ENCODE measurements around the gene CCDC85A.

The CCDC85A gene

DNA sequence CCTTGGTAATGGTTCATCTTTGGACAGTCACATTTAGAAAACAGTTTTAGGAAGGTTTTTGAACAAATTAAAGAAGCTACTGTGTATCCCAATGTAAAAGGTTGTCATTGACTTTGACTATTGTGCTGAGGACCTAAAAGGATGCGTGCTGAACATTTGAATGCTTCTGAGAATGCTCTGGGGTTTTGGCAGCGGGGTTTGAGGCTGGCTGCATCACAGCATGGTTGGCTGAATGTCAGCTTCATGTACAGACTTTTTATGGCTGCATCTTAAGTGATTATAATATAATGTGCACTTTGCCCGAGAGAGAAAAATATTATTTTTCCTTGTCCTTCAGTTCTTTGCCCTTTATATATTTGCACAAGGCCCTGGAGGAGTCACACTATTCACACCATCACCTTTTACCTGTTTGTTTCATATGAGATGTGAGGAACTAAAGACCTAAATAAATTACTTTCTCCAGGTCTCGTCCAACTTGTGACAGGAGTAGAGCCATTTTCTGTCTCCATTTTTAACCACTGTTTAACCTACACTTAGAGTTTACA lies 125.9 kb downstream of the CCDC85A start:
- no peak overlapping the region for H3K4me3 ChIP-seq (ENCODE audit: low read depth, low read length)
- no peak for DNase-seq (ENCODE audit: low read depth)
- TF ChIP-seq, protein P1, sequence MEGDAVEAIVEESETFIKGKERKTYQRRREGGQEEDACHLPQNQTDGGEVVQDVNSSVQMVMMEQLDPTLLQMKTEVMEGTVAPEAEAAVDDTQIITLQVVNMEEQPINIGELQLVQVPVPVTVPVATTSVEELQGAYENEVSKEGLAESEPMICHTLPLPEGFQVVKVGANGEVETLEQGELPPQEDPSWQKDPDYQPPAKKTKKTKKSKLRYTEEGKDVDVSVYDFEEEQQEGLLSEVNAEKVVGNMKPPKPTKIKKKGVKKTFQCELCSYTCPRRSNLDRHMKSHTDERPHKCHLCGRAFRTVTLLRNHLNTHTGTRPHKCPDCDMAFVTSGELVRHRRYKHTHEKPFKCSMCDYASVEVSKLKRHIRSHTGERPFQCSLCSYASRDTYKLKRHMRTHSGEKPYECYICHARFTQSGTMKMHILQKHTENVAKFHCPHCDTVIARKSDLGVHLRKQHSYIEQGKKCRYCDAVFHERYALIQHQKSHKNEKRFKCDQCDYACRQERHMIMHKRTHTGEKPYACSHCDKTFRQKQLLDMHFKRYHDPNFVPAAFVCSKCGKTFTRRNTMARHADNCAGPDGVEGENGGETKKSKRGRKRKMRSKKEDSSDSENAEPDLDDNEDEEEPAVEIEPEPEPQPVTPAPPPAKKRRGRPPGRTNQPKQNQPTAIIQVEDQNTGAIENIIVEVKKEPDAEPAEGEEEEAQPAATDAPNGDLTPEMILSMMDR (IDR thresholded peaks at IDR 0.05; ENCODE audit: control insufficient read depth, extremely low read depth, insufficient read depth): no peak

DNA sequence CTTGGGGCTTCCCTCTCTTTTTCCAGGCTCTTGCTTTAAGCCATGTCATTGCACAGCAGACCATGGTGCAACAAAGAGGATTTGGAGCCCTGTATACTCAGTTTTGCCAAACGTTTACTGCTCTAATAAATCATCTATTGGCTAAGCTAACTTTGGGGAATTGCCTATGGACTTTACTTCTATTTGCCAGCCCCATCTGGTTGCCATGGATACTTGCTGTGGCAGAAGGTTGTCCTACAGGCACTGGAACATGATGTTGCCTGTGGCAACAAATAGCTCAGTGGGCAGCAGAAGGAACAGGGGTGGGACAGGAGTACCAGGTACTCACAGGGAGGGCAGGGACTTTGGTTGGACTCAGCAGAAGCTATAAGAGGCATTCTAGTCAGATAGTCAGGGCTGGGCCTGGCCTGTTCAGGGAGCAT lies 129.7 kb downstream of the CCDC85A start:
- no peak for DNase-seq (ENCODE audit: low read depth)
- TF ChIP-seq, protein P1 (IDR thresholded peaks at IDR 0.05; ENCODE audit: control insufficient read depth, extremely low read depth, insufficient read depth): no peak
- no peak overlapping the region for H3K4me3 ChIP-seq (ENCODE audit: low read depth, low read length)

DNA sequence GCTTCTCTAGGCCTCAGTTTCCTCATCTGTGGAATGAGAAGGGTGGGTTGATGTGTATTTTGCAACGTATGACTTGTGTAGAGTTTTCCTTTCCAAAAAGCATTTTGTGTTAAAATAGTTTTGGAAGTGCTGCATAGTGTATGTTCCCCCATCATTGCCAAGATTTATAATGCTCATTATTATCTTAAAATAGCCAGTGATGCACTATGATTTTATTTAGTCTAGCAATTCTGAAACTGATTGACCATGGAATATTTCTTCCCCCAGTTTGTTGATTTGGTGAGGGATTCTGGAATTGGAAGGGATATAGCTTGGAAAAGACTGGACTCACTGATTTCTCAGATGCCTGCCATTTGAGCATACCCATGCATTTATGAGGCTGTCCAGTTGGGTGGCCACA lies 130.6 kb downstream of the CCDC85A start:
- TF ChIP-seq, protein P1 (IDR thresholded peaks at IDR 0.05; ENCODE audit: control insufficient read depth, extremely low read depth, insufficient read depth): no peak
- no peak overlapping the region for H3K4me3 ChIP-seq (ENCODE audit: low read depth, low read length)
- DNase-seq (ENCODE audit: low read depth): no peak

DNA sequence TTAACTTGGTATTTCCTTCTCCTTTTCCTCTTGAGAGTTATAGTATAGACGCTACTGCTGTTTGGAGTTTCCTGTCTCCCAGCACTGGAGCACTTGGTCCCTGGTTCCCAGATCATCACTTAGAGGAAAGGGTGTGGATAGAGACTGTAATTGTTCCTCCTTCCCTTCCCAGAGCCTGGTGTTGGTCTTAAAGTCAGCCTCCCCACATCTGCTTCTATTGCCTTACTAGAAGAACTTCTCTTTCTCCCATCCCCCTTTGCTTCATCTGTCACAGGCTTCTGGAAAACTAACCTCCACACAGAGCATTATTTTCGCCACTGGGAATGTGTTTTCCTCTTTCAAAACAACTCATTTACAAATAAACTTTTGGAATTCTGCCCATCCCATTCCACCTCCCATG lies 131.0 kb downstream of the CCDC85A start:
- no peak overlapping the region for H3K4me3 ChIP-seq (ENCODE audit: low read depth, low read length)
- TF ChIP-seq, protein P1 (IDR thresholded peaks at IDR 0.05; ENCODE audit: control insufficient read depth, extremely low read depth, insufficient read depth): no peak
- DNase-seq (ENCODE audit: low read depth): no peak

DNA sequence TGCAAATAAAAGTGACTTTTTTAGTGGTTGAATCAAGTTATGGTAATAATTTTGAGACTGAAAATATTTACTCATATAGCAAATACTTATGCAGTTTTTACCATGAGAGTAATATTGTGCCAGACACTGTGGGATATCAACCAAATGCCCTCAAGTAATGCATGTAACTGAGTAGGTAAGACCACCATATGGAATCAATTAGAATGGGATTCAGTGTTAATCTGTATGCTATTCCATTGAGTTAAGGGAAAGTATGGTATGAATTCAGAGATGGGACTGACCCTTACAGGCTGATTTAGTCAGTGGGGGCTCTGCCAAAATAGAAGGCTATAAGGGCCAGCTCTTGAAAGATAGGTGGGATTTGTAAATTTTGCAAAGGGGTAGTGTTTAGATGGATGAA lies 131.6 kb downstream of the CCDC85A start:
- H3K4me3 ChIP-seq (ENCODE audit: low read depth, low read length): no peak overlapping the region
- no peak for DNase-seq (ENCODE audit: low read depth)
- TF ChIP-seq, protein P1 (IDR thresholded peaks at IDR 0.05; ENCODE audit: control insufficient read depth, extremely low read depth, insufficient read depth): no peak

DNA sequence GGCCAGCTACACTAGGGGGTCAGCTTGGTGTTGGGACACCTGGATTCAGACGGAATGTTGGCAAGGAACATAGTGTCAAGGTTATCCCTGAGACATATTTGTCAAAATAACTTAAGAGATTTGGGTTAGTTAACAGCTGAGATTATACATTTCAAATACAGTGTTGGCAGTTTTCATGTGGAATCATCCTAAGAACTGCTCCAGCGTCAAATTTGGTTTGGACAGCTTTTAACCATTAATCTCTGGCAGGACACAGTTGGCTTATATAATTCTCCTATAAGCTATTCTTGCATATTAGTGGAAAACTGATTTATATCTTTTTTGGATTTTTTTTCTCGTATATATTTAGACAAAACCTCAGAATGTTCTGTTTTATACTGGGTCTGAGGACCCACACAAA lies 132.2 kb downstream of the CCDC85A start:
- no peak for DNase-seq (ENCODE audit: low read depth)
- TF ChIP-seq, protein P1 (IDR thresholded peaks at IDR 0.05; ENCODE audit: control insufficient read depth, extremely low read depth, insufficient read depth): no peak

DNA sequence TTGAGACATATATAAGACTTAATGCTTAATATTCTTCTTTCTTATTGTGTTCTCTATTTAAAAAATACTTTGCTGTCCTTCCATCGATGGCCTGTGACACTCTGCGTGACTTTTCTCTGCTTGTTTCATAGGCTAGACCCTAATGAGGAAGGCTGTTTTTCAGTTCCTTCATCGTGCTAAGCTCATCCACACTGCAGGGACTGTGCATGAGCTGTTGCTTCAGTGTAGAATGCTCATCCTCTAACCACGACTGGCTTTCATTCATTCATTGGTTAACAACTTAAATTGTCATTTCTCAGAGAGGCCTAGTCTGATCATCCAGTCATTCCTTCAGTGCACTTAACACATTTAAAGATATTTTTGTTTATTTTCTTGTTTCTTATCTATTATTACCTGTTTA lies 134.4 kb downstream of the CCDC85A start:
- TF ChIP-seq, protein P1 (IDR thresholded peaks at IDR 0.05; ENCODE audit: control insufficient read depth, extremely low read depth, insufficient read depth): no peak
- no peak overlapping the region for H3K4me3 ChIP-seq (ENCODE audit: low read depth, low read length)
- DNase-seq (ENCODE audit: low read depth): no peak

More for the DNA sequence above, 132.2 kb downstream of the CCDC85A start:
- H3K4me3 ChIP-seq (ENCODE audit: low read depth, low read length): no peak overlapping the region

Data from LNCaP clone FGC (cell line).